ENCODE results near the gene ANKLE2. TPM values are rescaled to one million over a fixed set of nuclear protein-coding genes. Genes with fewer than 3 reads are reported as not detected.

The ANKLE2 gene
- total and polyA plus RNA-seq, 2 of the 13 experiments (the other 11 are each of a cell fraction or from before 2014, with no cell fraction given) = 35.3 to 37.1 TPM

- BruUV-seq (replicated peaks) = no TSS peak
- in situ Hi-C loops (cut with HindIII; ENCODE audit: extremely low pct_ligation_motif_present, low pct_unique_long_range_greater_than_20kb) (no loop called here), intact Hi-C loops (cut with micrococcal nuclease; ENCODE audit: unreplicated experiment) (no loop called here)
- Histone ChIP-seq H4K20me1 (ENCODE audit: insufficient read depth, low read length) (no peaks in the 10 kb centered on the region), H3K4me3 (replicated peaks in 1 of 3; ENCODE audit: insufficient read depth in 1 of 3, low read depth in 2 of 3, low read length in 3 of 3) (no peak overlapping the region), H3K9me3 (ENCODE audit: low read length) (no peaks in the 10 kb centered on the region), H3K9ac (ENCODE audit: insufficient read depth, low read depth, low read length) (no peak overlapping the region), H3K79me2 (ENCODE audit: insufficient read depth, low read length) (peaks cover 10% of the 10 kb centered on the region), H3K4me2 (ENCODE audit: low read depth, low read length) (no peak overlapping the region), H3K27me3 (ENCODE audit: control insufficient read depth in 1 of 2, insufficient read depth in 2 of 2, low read length in 2 of 2) (no peaks in the 10 kb centered on the region), H3K27ac (ENCODE audit: extremely low read length, insufficient read depth, low read length) (no peak overlapping the region), H3K4me1 (ENCODE audit: insufficient read depth, low read length) (no peaks in the 10 kb centered on the region), H3K36me3 (replicated peaks in 1 of 2; ENCODE audit: control insufficient read depth in 1 of 2, insufficient read depth in 2 of 2, low read length in 2 of 2) (peaks cover 41 to 82% of the 10 kb centered on the region in 2 experiments), H2AFZ (ENCODE audit: low read length) (no peak overlapping the region)
- DNase-seq (ENCODE audit: low spot score) (no peak), ATAC-seq (no peak), FAIRE-seq (no peak)
- ChIA-PET CTCF (ENCODE audit: low intra/inter-chr PET ratio, low total read pairs) (no interaction called here), POLR2A (no interaction called here)
- TF ChIP-seq SAFB2 (CRISPR knock-in tag; IDR thresholded peaks at IDR 0.05; ENCODE audit: borderline replicate concordance, low read depth) (no peak), KDM1A (CRISPR knock-in tag; IDR thresholded peaks at IDR 0.05) (no peak), ZNF780A (CRISPR knock-in tag; IDR thresholded peaks at IDR 0.05) (no peak), MED13 (CRISPR knock-in tag; IDR thresholded peaks at IDR 0.05) (no peak), MLX (CRISPR knock-in tag; IDR thresholded peaks at IDR 0.05) (no peak), E2F1 (CRISPR knock-in tag; IDR thresholded peaks at IDR 0.05) (no peak), TBX3 (IDR thresholded peaks at IDR 0.05; ENCODE audit: borderline replicate concordance) (no peak), FOXK2 (IDR thresholded peaks at IDR 0.05) (no peak), ZNF549 (CRISPR knock-in tag; IDR thresholded peaks at IDR 0.05) (no peak), ZNF747 (CRISPR knock-in tag; IDR thresholded peaks at IDR 0.05; ENCODE audit: borderline replicate concordance) (no peak), RFX1 (IDR thresholded peaks at IDR 0.05) (no peak), MTF1 (CRISPR knock-in tag; IDR thresholded peaks at IDR 0.05) (no peak), ZNF749 (CRISPR knock-in tag; IDR thresholded peaks at IDR 0.05; ENCODE audit: borderline replicate concordance) (no peak)
- TF ChIP-seq, protein P1, sequence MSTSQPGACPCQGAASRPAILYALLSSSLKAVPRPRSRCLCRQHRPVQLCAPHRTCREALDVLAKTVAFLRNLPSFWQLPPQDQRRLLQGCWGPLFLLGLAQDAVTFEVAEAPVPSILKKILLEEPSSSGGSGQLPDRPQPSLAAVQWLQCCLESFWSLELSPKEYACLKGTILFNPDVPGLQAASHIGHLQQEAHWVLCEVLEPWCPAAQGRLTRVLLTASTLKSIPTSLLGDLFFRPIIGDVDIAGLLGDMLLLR (CRISPR knock-in tag; IDR thresholded peaks at IDR 0.05) = no peak
- TF ChIP-seq, protein P2, sequence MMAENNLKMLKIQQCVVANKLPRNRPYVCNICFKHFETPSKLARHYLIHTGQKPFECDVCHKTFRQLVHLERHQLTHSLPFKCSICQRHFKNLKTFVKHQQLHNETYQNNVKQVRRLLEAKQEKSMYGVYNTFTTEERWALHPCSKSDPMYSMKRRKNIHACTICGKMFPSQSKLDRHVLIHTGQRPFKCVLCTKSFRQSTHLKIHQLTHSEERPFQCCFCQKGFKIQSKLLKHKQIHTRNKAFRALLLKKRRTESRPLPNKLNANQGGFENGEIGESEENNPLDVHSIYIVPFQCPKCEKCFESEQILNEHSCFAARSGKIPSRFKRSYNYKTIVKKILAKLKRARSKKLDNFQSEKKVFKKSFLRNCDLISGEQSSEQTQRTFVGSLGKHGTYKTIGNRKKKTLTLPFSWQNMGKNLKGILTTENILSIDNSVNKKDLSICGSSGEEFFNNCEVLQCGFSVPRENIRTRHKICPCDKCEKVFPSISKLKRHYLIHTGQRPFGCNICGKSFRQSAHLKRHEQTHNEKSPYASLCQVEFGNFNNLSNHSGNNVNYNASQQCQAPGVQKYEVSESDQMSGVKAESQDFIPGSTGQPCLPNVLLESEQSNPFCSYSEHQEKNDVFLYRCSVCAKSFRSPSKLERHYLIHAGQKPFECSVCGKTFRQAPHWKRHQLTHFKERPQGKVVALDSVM (CRISPR knock-in tag; IDR thresholded peaks at IDR 0.05) = no peak
- TF ChIP-seq, protein P3, sequence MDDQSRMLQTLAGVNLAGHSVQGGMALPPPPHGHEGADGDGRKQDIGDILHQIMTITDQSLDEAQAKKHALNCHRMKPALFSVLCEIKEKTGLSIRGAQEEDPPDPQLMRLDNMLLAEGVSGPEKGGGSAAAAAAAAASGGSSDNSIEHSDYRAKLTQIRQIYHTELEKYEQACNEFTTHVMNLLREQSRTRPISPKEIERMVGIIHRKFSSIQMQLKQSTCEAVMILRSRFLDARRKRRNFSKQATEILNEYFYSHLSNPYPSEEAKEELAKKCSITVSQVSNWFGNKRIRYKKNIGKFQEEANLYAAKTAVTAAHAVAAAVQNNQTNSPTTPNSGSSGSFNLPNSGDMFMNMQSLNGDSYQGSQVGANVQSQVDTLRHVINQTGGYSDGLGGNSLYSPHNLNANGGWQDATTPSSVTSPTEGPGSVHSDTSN (CRISPR knock-in tag; IDR thresholded peaks at IDR 0.05; ENCODE audit: borderline replicate concordance) = no peak
- 95% methylated on average over 19 of the region's 19 CpGs for WGBS (ENCODE audit: low lambda C conversion rate)
Observed at GRCh38 chr12:132739600-132740312, 21.9 kb downstream of the ANKLE2 start.
